GM12878 (cell line): ENCODE data around the gene PPP1R18. TPM values are rescaled to one million over a fixed set of nuclear protein-coding genes. Genes with fewer than 3 reads are reported as not detected.

Experiments
- FOXM1 ChIP-seq: IDR thresholded peaks from 2 replicates; pipeline ENCODE4 v1.6.1; 2012; ENCODE audit warnings: low read depth, mild to moderate bottlenecking, inconsistent platforms, low read length, moderate library complexity
- HDGF ChIP-seq: fragments of 450-650 bp; IDR thresholded peaks from 2 replicates; pipeline ENCODE4 v1.6.1; 2016; ENCODE audit warnings: antibody characterized with exemption
- MEF2B ChIP-seq: fragments of 450-650 bp; IDR thresholded peaks from 2 replicates; pipeline ENCODE4 v1.6.1; 2018; ENCODE audit warnings: mild to moderate bottlenecking, moderate library complexity; ENCODE audit not compliant: partially characterized antibody, poor library complexity, severe bottlenecking
- NR2F1 ChIP-seq: fragments of 450-650 bp; conservative IDR thresholded peaks from 2 replicates; pipeline ENCODE4 v1.6.1; 2017; ENCODE audit warnings: mild to moderate bottlenecking
- PBX3 ChIP-seq: IDR thresholded peaks from 2 replicates; pipeline ENCODE4 v1.6.1; 2011; ENCODE audit warnings: mild to moderate bottlenecking, low read depth, low read length, moderate library complexity; ENCODE audit not compliant: insufficient replicate concordance
- RELB ChIP-seq: fragments of 450-650 bp; IDR thresholded peaks from 2 replicates; pipeline ENCODE4 v1.6.1; 2017; ENCODE audit warnings: low read depth, mild to moderate bottlenecking, moderate library complexity
- SIN3A ChIP-seq: IDR thresholded peaks from 2 replicates; pipeline ENCODE4 v1.6.1; 2012; ENCODE audit warnings: low read depth, low read length, improper control_type of control experiment
- SMARCA5 ChIP-seq: fragments of 450-650 bp; IDR thresholded peaks from 2 replicates; pipeline ENCODE4 v1.6.1; 2017; ENCODE audit warnings: mild to moderate bottlenecking
- polyA plus RNA-seq, 11 experiments: library from polyadenylated mRNA; depleted of rRNA in 4 of 11; unstranded in 6 of 11; stranded (reverse) in 5 of 11; fragments of >200 nt; fragmentation: Nextera tagmentation in 4 of 11; fragmentation: Illumina TruSeq in 1 of 11; extraction: Ambion mirVana in 4 of 11; extraction: Trizol in 1 of 11; gene quantifications; 1 replicate in 1 of 11; 2 replicates in 10 of 11; pipeline versions ENCODE4 v1.2.1 to v1.2.3, GENCODE V29; 2011 to 2016; ENCODE audit warnings: inconsistent platforms in 2 of 11, missing spikeins in 2 of 11, low read depth in 1 of 11
- total RNA-seq, 4 experiments: library from RNA; depleted of rRNA in 3 of 4; stranded (reverse); fragments of >200 nt in 3 of 4; fragmentation: Illumina TruSeq in 1 of 4; extraction: Trizol in 1 of 4; gene quantifications; 2 replicates each; pipeline versions ENCODE4 v1.2.1 to v1.2.3, GENCODE V29; 2013 to 2021

PPP1R18 gene
- total and polyA plus RNA-seq, 10 of the 15 experiments (the other 5 are each of a cell fraction or from before 2014, with no cell fraction given): 21.0 to 119 (median 52.6) TPM

GRCh38 chr6:30683980-30684338 lies 2.5 kb downstream of the PPP1R18 start (continued):
- no peak for TF ChIP-seq RELB
- no peak for TF ChIP-seq SMARCA5
- no peak for TF ChIP-seq SIN3A
- no peak for TF ChIP-seq PBX3
- no peak for TF ChIP-seq FOXM1
- no peak for TF ChIP-seq MEF2B
- no peak for TF ChIP-seq HDGF
- TF ChIP-seq NR2F1: no peak
